Measurements from ENCODE around the gene BICC1. TPM values are rescaled to one million over a fixed set of nuclear protein-coding genes. Genes with fewer than 3 reads are reported as not detected.

The BICC1 gene
- total and polyA plus RNA-seq, 2 of the 4 experiments (the other 2 are of a cell fraction) = 5.7 to 42.5 TPM

GRCh38 chr10:58843760-58844159, 331.1 kb downstream of the BICC1 start:
- H3K9me3 ChIP-seq (ENCODE audit: control insufficient read depth, insufficient read depth, low read length) = no peaks in the 10 kb centered on the region
- no peak overlapping the region for H2BK20ac ChIP-seq (ENCODE audit: low read depth, low read length)
- ChIA-PET CTCF (no interaction called here), POLR2A (ENCODE audit: unreplicated experiment) (no interaction called here)
- in situ Hi-C loops (cut with MboI; ENCODE audit: low sequenced_read_pairs) = no loop called here
- no peak overlapping the region for H3K56ac ChIP-seq (ENCODE audit: extremely low read depth, insufficient read depth, low read length)
- intact Hi-C loops (cut with micrococcal nuclease) = no loop called here
- no peak for DNase-seq
- BruUV-seq (replicated peaks) = no TSS peak
- no peak overlapping the region for H4K5ac ChIP-seq (ENCODE audit: low read depth, low read length)
- 90% methylated on average over 2 of the region's 4 CpGs; no CpG with 5 or more reads in 1 of the 2 experiments for WGBS, 2 experiments (ENCODE audit: extremely low coverage in 2 of 2, insufficient read length in 1 of 2)
- no peak overlapping the region for H4K91ac ChIP-seq (ENCODE audit: insufficient read depth, low read depth, low read length)
- H3K4me2 ChIP-seq (ENCODE audit: low read depth, low read length) = no peak overlapping the region
- no peak overlapping the region for H2BK120ac ChIP-seq (ENCODE audit: low read depth, low read length)
- no peak overlapping the region for H3K4ac ChIP-seq (ENCODE audit: low read depth, low read length)
- peaks cover 2% of the 10 kb centered on the region for H3K27me3 ChIP-seq (ENCODE audit: control insufficient read depth, insufficient read depth, low read length)
- H3K27ac ChIP-seq (ENCODE audit: insufficient read depth, low read length) = no peak overlapping the region
- no peak overlapping the region for H3K9ac ChIP-seq (ENCODE audit: low read depth, low read length)
- H2AK5ac ChIP-seq (ENCODE audit: low read depth, low read length) = no peak overlapping the region
- no peaks in the 10 kb centered on the region for H4K20me1 ChIP-seq (ENCODE audit: insufficient read depth, low read length)
- no peak overlapping the region for H3K18ac ChIP-seq (ENCODE audit: low read depth, low read length)
- no peak overlapping the region for H4K8ac ChIP-seq (ENCODE audit: low read depth in 2 of 2, low read length in 2 of 2)
- H2BK5ac ChIP-seq (ENCODE audit: low read depth, low read length, poor library complexity, severe bottlenecking) = no peak overlapping the region
- H3K4me1 ChIP-seq (ENCODE audit: control insufficient read depth, insufficient read depth, low read length) = no peaks in the 10 kb centered on the region; the same call in 1 of the 2 replicates
- ATAC-seq (ENCODE audit: low read depth) = no peak
- H2AK9ac ChIP-seq (replicated peaks; ENCODE audit: low read depth, low read length, poor library complexity) = no peak overlapping the region
- H3K23ac ChIP-seq (ENCODE audit: low read depth, low read length) = no peak overlapping the region
- H2AFZ ChIP-seq (replicated peaks; ENCODE audit: low read length, poor library complexity) = no peak overlapping the region
- no peak overlapping the region for H3K14ac ChIP-seq (replicated peaks; ENCODE audit: low read depth, low read length)
- dilution Hi-C loops (cut with HindIII; ENCODE audit: low sequenced_read_pairs, unreplicated experiment) = no loop called here
- H2BK15ac ChIP-seq (ENCODE audit: low read depth, low read length) = no peak overlapping the region
- H3K9me1 ChIP-seq (ENCODE audit: insufficient read depth, low read length) = no peaks in the 10 kb centered on the region
- no peak for TF ChIP-seq ELK1 (IDR thresholded peaks at IDR 0.05; ENCODE audit: borderline replicate concordance, low read depth, low read length)
- no peak for TF ChIP-seq RFX5 (IDR thresholded peaks at IDR 0.05; ENCODE audit: low read depth, low read length)
- TF ChIP-seq MXI1 (IDR thresholded peaks at IDR 0.05; ENCODE audit: borderline replicate concordance, low read depth, low read length) = no peak
- TF ChIP-seq NFE2L2 (IDR thresholded peaks at IDR 0.05; ENCODE audit: low read depth, low read length) = no peak
- TF ChIP-seq FOS (IDR thresholded peaks at IDR 0.05; ENCODE audit: low read depth, low read length) = no peak
- no peak for TF ChIP-seq RCOR1 (IDR thresholded peaks at IDR 0.05; ENCODE audit: insufficient replicate concordance, low read length)
- no peak for TF ChIP-seq RAD21 (IDR thresholded peaks at IDR 0.05; ENCODE audit: low read length)
- no peak for TF ChIP-seq POLR2A (IDR thresholded peaks at IDR 0.05; ENCODE audit: low read depth, low read length)
- TF ChIP-seq BHLHE40 (IDR thresholded peaks at IDR 0.05; ENCODE audit: low read depth, low read length) = no peak
- no peak for TF ChIP-seq CEBPB (IDR thresholded peaks at IDR 0.05; ENCODE audit: low read depth, low read length)
- no peak for TF ChIP-seq USF2 (IDR thresholded peaks at IDR 0.05; ENCODE audit: low read depth, low read length)
- no peak for TF ChIP-seq CHD1 (IDR thresholded peaks at IDR 0.05; ENCODE audit: low read depth, low read length)
- no peak for TF ChIP-seq CTCF (conservative IDR thresholded peaks at IDR 0.05; ENCODE audit: low read depth, low read length)
- TF ChIP-seq MAZ (IDR thresholded peaks at IDR 0.05; ENCODE audit: borderline replicate concordance, low read depth, low read length) = no peak
- TF ChIP-seq MAFK (IDR thresholded peaks at IDR 0.05; ENCODE audit: low read depth, low read length) = no peak
- H3K4me3 ChIP-seq (ENCODE audit: insufficient read depth, low read depth, low read length) = no peak overlapping the region
- no peaks in the 10 kb centered on the region for H3K36me3 ChIP-seq (ENCODE audit: control insufficient read depth, insufficient read depth, low read length)
- H3K79me1 ChIP-seq (ENCODE audit: low read depth in 1 of 2, low read length in 2 of 2) = no peaks in the 10 kb centered on the region

Measured in IMR-90 (cell line).